Chondrocyte (in vitro differentiated cells): ENCODE data around the gene ELF2. TPM values are rescaled to one million over a fixed set of nuclear protein-coding genes. Genes with fewer than 3 reads are reported as not detected.

Experiments used
- DNase-seq: peaks from one replicate; pipeline ENCODE4 v3.0.0; 2021; ENCODE audit warnings: mixed read lengths, low spot score
- H3K27ac Mint-ChIP-seq: one replicate; pipeline ENCODE4 v1.8.0; 2021; ENCODE audit warnings: mild to moderate bottlenecking, moderate library complexity, mixed read lengths; ENCODE audit not compliant: unreplicated experiment
- H3K27me3 Mint-ChIP-seq: 2 replicates; pipeline ENCODE4 v1.8.0; 2021; ENCODE audit warnings: low read depth, mixed read lengths
- H3K36me3 Mint-ChIP-seq: 2 replicates; pipeline ENCODE4 v1.8.0; 2021; ENCODE audit warnings: low read depth, mixed read lengths
- H3K4me1 Mint-ChIP-seq: 2 replicates; pipeline ENCODE4 v1.8.0; 2021; ENCODE audit warnings: low read depth, mild to moderate bottlenecking, mixed read lengths
- H3K4me3 Mint-ChIP-seq: one replicate; pipeline ENCODE4 v1.8.0; 2021; ENCODE audit warnings: mild to moderate bottlenecking, moderate library complexity, mixed read lengths; ENCODE audit not compliant: unreplicated experiment
- H3K9me3 Mint-ChIP-seq: 2 replicates; pipeline ENCODE4 v1.8.0; 2021; ENCODE audit warnings: low read depth, mixed read lengths
- CTCF ChIP-seq: fragments of 200-600 bp; sonication (generic); IDR thresholded peaks from 2 replicates; pipeline ENCODE4 v1.5.0; 2021; ENCODE audit warnings: antibody characterized with exemption, mild to moderate bottlenecking, moderate library complexity
- total RNA-seq: library from RNA; stranded (reverse); gene quantifications from 3 replicates; pipeline ENCODE4 v1.2.1, GENCODE V29; 2021

The ELF2 gene
- total RNA-seq, 1 donor from 2014 or later = 30.2 TPM

GRCh38 chr4:139146926-139147629 is 29.9 kb downstream of the ELF2 start:
- Mint-ChIP-seq H3K36me3 (no peaks in the 10 kb centered on the region), H3K4me1 (peaks cover 28% of the 10 kb centered on the region), H3K9me3 (peaks cover 12% of the 10 kb centered on the region), H3K27me3 (no peaks in the 10 kb centered on the region), H3K27ac (no peak overlapping the region), H3K4me3 (no peak overlapping the region)
- TF ChIP-seq CTCF = no peak
- no peak for DNase-seq

- H3K4me1 Mint-ChIP-seq = peaks cover 28% of the 10 kb centered on the region
- no peaks in the 10 kb centered on the region for H3K36me3 Mint-ChIP-seq
- H3K9me3 Mint-ChIP-seq = peaks cover 12% of the 10 kb centered on the region
- no peak overlapping the region for H3K27ac Mint-ChIP-seq
- no peak for TF ChIP-seq CTCF
- no peaks in the 10 kb centered on the region for H3K27me3 Mint-ChIP-seq
- no peak overlapping the region for H3K4me3 Mint-ChIP-seq
- DNase-seq = no peak
Measured at GRCh38 chr4:139145552-139145932, 31.5 kb downstream of the ELF2 start.

GRCh38 chr4:139144911-139145551 is 32.0 kb downstream of the ELF2 start:
- DNase-seq = no peak
- no peak overlapping the region for H3K27ac Mint-ChIP-seq
- no peak for TF ChIP-seq CTCF
- no peaks in the 10 kb centered on the region for H3K36me3 Mint-ChIP-seq
- no peak overlapping the region for H3K4me3 Mint-ChIP-seq
- H3K9me3 Mint-ChIP-seq = peaks cover 12% of the 10 kb centered on the region
- H3K4me1 Mint-ChIP-seq = peaks cover 28% of the 10 kb centered on the region
- H3K27me3 Mint-ChIP-seq = no peaks in the 10 kb centered on the region

GRCh38 chr4:139144161-139144859 is 32.7 kb downstream of the ELF2 start:
- no peak for DNase-seq
- Mint-ChIP-seq H3K9me3 (peaks cover 12% of the 10 kb centered on the region), H3K27me3 (no peaks in the 10 kb centered on the region), H3K27ac (no peak overlapping the region), H3K36me3 (no peaks in the 10 kb centered on the region), H3K4me1 (peaks cover 28% of the 10 kb centered on the region), H3K4me3 (no peak overlapping the region)
- no peak for TF ChIP-seq CTCF

GRCh38 chr4:139142980-139143379 is 34.0 kb downstream of the ELF2 start:
- Mint-ChIP-seq H3K9me3 (peaks cover 12% of the 10 kb centered on the region), H3K36me3 (no peaks in the 10 kb centered on the region), H3K27me3 (no peaks in the 10 kb centered on the region), H3K4me3 (no peak overlapping the region), H3K27ac (no peak overlapping the region), H3K4me1 (peaks cover 25% of the 10 kb centered on the region)
- no peak for DNase-seq
- TF ChIP-seq CTCF = no peak
